ENCODE measurements around the gene KRT86.
"Not testable (repeated sequence)": the region's sequence is repeated elsewhere in the genome, so short reads cannot be mapped to it uniquely, and the experiment has no call there.

The KRT86 gene

GRCh38 chr12:52295663-52296062 is 21.2 kb downstream of the KRT86 start:
- no peak for DNase-seq

- DNase-seq = no peak
These were observed 22.2 kb downstream of the KRT86 start for GRCh38 chr12:52296572-52297215.

- no peak for DNase-seq
These were observed 24.3 kb downstream of the KRT86 start for GRCh38 chr12:52298677-52299190.

GRCh38 chr12:52300796-52301691 is 26.6 kb downstream of the KRT86 start:
- DNase-seq = no peak

- DNase-seq = not testable (repeated sequence)
These were observed 27.3 kb downstream of the KRT86 start for GRCh38 chr12:52301721-52302120.

- DNase-seq = not testable (repeated sequence)
These were observed 27.9 kb downstream of the KRT86 start for GRCh38 chr12:52302242-52302914.

- DNase-seq = not testable (repeated sequence)
These were observed 30.5 kb downstream of the KRT86 start for GRCh38 chr12:52304941-52305411.

- DNase-seq = no peak
These were observed 31.7 kb downstream of the KRT86 start for GRCh38 chr12:52305921-52306705.

GRCh38 chr12:52306731-52307130 is 32.3 kb downstream of the KRT86 start:
- no peak for DNase-seq

GRCh38 chr12:52307836-52308805 is 33.7 kb downstream of the KRT86 start:
- peak; percentile 68 for DNase-seq

- no peak for DNase-seq
These were observed 34.5 kb downstream of the KRT86 start for GRCh38 chr12:52308806-52309425.

- peak; percentile 67 for DNase-seq
These were observed 36.3 kb downstream of the KRT86 start for GRCh38 chr12:52310622-52311284.

- no peak for DNase-seq
These were observed 36.8 kb downstream of the KRT86 start for GRCh38 chr12:52311285-52311648.

- DNase-seq = no peak
These were observed 37.6 kb downstream of the KRT86 start for GRCh38 chr12:52312086-52312485.

GRCh38 chr12:52313461-52313860 is 39.0 kb downstream of the KRT86 start:
- no peak for DNase-seq

GRCh38 chr12:52313926-52314325 is 39.5 kb downstream of the KRT86 start:
- DNase-seq = no peak

- no peak for DNase-seq
These were observed 40.1 kb downstream of the KRT86 start for GRCh38 chr12:52314511-52314910.

- DNase-seq = not testable (repeated sequence)
These were observed 41.3 kb downstream of the KRT86 start for GRCh38 chr12:52315721-52316120.

- no peak for DNase-seq
These were observed 41.8 kb downstream of the KRT86 start for GRCh38 chr12:52316290-52316689.

- DNase-seq = no peak
These were observed 42.3 kb downstream of the KRT86 start for GRCh38 chr12:52316701-52317100.

Data from NCI-H345 (cell line).